IPS DF 4.7 (cell line): ENCODE data around the gene PDGFA.

Source experiments
- DNase-seq: peaks from one replicate; pipeline ENCODE4 v3.0.0-alpha.2; 2013; ENCODE audit warnings: low spot score; ENCODE audit errors: extremely low read depth

Gene PDGFA

DNA sequence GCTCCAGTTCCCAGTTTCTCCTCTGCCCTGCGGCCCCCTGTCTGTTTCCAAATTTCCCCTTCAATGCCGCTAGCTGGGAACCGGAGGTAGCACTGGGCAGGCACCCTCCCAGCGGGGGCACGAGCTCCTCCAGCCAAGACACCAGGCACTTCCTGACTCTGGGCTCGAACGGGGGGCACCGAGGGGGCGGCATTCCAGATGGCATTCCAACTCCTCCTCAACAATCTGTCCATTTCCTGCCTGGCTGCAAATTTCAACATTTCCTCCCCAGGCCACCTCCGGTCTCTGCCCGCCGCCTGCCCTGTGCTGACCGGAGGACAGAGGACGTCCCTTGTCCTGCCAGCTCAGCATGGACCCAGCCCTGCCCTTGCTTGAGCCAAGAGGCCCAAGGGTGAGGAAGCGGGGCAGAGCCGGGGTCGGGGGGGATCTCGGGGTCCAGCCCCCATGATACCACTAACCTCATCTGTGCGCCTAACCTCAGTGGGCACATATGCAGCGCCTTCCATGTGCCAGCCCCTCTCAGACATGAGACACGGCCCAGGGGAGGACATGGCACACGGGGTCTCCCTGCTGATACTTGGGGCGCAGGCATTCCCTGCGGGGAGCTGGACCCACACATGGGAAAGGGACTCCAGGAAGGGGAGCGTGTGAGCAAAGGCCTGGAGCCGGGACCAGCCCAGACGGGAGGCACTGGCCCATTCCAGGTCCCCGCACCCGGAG, 58.0 kb downstream of the PDGFA start:
- DNase-seq: no peak

GRCh38 chr7:461117-461452, 58.6 kb downstream of the PDGFA start:
- no peak for DNase-seq

- DNase-seq: no peak
Observed at GRCh38 chr7:460374-461116, 59.1 kb downstream of the PDGFA start.

DNA sequence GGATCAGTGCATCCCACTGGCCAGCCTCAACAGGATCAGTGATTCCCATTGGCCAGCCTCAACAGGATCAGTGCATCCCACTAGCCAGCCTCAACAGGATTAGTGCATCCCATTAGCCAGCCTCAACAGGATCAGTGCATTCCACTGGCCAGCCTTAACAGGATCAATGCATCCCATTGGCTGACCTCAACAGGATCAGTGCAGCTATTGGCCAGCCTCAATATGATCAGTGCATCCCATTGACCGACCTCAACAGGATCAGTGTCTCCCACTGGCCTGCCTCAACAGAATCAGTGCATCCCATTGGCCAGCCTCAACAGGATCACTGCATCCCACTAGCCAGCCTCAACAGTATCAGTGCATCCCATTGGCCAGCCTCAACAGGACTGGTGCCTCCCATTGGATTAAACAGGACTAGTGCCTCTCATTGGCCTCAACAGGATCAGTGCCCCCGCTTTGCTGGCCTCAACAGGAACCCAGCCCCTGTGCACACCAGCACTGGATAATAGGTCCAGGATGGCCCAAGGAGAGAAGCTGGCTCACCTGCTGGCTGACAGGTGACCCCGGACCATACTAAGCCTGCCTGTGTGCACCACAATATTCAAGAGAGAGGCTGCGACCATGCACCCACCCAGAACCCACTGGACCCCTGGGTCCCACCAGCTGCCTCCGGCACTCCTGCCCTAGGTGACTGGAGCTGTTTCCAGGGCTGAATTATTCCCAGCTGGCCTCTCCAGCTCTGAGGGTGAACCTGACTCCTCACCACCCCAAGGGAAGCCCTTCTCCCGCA, 59.9 kb downstream of the PDGFA start:
- no peak for DNase-seq

GRCh38 chr7:458511-459245, 61.0 kb downstream of the PDGFA start:
- DNase-seq: no peak

- no peak for DNase-seq
Observed at GRCh38 chr7:457814-458510, 61.7 kb downstream of the PDGFA start.

DNA sequence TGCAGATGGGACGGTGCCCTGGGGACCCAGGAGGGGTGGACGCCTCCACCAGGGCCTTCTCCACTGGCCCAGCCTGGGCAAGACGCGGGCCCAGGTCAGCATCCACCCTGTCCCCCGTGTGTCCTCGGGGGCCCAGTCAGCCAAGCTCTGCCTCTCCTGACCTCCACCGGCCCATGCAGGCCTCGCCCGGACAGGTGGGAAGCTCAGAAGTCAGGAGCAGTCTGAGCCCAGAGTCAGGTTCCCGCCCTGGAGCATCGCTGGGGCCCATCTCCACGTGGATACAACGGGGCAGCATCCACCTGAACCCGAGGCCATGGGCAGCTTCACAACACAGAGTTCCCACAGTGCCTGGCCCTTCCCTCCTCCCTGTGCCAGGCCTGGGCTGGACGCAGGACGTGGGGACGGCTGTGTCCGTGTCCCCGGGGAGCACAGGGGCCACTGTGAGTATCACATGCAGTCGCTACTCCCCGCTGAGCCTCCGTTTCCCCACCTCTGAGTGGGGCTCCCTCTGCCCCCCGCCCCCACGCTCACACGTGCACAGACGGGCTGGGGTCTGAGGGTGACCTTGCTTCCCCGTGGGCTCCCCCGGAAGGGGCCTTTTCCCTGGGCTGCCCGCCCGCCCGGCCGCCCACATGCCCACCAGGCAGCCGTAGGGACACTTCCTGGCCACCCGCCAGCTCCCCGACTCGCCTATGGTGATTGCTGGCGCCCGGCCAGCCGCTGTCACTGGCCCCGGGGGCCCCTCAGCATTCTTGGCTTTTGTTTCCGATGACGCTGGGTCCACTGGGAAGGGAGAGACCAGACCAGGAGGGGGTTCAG, 64.3 kb downstream of the PDGFA start:
- DNase-seq: no peak

GRCh38 chr7:454356-455109, 65.1 kb downstream of the PDGFA start:
- DNase-seq: no peak

DNA sequence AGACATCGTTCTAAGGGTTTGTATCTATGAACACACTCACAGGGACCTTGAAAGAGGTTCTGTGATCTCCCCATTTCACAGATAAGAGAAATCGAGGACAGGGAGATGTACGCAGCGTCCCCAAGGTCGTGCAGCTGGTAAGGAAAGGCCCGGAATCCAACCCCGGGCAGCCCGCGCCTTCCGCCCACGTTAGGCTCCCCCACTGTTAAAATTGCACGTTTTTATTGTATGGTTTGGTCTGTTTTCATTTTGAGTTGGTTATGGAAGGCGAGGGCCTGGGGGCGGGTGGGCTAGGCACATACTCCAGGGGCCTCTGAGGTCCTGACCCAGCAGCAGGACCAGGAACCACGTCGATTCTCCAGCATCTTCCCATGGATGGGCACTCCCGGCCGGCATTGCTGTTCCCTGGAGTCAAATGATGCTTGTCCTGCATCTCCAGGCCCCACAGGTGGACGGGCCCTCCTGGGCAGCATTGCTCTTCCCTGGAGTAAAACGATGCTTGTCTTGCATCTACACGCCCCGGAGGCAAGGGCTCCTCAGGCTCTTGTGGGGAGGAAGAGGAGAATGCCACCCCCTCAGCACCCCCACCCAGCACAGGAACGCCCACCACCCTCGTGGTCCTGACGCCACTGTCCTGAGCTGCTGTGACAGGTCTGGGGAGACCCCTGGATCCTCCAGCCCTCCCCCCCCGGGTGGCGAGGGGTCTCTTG, 65.9 kb downstream of the PDGFA start:
- no peak for DNase-seq

DNA sequence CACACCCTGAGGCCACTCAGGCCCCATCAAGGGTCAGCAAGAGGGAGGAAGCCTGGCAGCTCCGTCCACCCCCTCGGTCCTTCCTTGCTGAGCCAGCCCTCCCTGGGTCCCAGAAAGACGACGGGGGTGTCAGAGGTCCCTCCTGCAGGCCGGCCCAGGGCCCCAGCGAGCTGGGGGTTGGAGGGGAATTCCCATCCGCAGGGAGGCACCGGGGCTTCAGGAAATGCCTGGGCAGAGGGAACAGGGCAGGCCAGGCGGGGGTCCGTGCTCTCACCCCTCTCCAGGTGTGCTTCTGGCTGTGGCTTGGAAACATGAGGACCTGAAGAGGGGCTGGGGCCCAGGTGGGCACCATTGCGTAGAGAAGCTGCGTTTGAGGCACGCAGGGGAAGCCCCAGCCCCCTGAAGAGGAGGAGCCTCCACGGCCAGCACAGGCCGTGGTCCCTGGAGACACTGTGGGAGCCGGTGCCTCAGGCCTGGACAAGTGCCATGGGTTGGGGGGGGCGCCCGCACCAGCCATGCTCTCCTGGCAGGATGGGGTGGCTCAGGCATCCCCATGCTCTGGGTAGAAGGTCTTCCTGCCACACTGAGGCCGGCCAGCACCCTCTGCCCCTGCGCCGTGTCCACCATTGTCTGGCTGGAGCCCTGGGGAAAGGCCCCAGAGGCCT, 66.7 kb downstream of the PDGFA start:
- no peak for DNase-seq

- no peak for DNase-seq
Observed at GRCh38 chr7:452226-452751, 67.4 kb downstream of the PDGFA start.

GRCh38 chr7:451255-452225, 68.1 kb downstream of the PDGFA start:
- no peak for DNase-seq

DNA sequence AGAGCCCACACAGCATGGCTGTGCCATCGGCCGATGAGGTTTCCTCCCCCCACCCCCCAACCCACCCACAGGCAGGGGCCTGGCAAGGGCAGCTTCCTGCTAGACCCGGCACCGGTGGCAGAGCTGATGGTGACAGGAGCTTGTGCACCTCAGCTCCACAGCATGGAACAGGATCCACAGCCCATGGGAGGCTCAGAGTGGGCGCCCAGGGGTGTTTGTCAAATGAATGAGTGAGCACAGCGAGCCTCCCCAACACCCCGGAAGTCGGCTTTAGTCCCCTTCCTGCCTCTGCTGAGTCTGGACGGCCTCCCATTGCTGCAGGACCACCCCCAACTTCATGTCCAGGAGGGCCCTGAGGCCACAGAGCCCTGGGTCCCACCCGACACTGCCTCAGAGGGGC, 68.9 kb downstream of the PDGFA start:
- DNase-seq: no peak

DNA sequence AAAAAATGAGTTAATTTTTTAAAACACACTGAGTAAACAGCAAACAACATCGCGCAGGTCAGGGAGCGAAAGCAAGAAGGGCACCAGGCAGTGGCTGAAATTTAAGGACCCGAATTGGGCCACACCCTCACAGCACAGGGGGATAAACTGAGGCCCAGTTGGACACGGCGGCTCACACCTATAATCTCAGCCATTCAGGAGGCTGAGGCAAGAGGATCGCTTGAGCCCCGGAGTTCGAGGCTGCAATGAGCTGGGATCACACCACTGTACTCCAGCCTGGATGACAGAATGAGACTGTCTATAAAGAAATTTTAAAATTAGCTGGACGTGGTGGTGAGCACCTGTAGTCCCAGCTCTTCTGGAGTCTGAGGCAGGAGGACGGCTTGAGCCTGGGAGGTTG, 69.6 kb downstream of the PDGFA start:
- no peak for DNase-seq

GRCh38 chr7:449324-450019, 70.2 kb downstream of the PDGFA start:
- no peak for DNase-seq

DNA sequence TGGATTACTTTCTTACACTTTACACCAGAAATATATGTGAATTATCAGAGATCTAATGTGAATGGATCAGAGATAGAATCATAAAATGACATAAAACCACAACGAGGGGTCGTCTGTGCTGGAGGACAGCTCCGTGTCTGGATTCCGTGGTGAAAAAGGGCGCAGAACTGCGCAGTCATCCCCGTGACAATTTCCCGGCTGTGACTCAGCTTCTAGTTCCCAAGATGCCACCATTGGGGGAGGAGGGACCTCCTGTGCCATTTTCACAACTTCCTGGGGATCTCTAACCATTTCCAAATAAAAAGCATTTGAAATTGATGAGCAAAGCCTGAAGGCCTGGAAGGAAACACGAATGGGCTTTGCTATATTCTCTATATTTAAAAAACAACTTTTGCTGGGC, 72.1 kb downstream of the PDGFA start:
- no peak for DNase-seq
